Testis (tissue), 2 donors: ENCODE results near the gene PRKG1.

ENCODE experiments used
- POLR2A ChIP-seq: fragments of 450-650 bp; IDR thresholded peaks from one replicate; pipeline ENCODE4 v1.6.1; 2017; ENCODE audit warnings: antibody characterized with exemption, mild to moderate bottlenecking, moderate library complexity
- TF ChIP-seq, protein P1 (sequence below), 3 experiments: fragments of 450-650 bp in 2 of 3; fragments of 200-600 bp in 1 of 3; sonication (generic) in 1 of 3; IDR thresholded peaks; one replicate each; pipeline ENCODE4 v1.5.1; 2016 to 2019; ENCODE audit warnings: antibody characterized with exemption in 3 of 3, mild to moderate bottlenecking in 2 of 3, moderate library complexity in 1 of 3

DNA sequence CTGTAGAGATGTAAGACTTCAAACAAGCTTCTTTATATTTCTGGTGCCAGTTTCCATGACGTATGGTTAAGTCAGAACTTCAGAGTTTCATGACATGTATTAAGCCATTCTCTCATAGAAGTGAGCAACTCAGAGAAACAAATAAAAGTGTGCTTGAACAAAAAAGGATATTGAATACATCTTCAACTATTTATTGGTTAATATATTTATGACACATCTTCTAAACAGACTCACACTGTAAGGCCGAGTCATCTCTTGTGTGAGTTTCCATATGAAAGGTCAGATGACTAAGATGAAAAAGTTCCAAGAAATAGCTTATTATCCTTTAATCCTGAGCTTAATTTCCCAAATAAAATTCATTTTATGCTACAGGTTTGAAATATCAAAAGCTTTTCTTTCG lies 730.6 kb downstream of the PRKG1 start:
- TF ChIP-seq, protein P1, sequence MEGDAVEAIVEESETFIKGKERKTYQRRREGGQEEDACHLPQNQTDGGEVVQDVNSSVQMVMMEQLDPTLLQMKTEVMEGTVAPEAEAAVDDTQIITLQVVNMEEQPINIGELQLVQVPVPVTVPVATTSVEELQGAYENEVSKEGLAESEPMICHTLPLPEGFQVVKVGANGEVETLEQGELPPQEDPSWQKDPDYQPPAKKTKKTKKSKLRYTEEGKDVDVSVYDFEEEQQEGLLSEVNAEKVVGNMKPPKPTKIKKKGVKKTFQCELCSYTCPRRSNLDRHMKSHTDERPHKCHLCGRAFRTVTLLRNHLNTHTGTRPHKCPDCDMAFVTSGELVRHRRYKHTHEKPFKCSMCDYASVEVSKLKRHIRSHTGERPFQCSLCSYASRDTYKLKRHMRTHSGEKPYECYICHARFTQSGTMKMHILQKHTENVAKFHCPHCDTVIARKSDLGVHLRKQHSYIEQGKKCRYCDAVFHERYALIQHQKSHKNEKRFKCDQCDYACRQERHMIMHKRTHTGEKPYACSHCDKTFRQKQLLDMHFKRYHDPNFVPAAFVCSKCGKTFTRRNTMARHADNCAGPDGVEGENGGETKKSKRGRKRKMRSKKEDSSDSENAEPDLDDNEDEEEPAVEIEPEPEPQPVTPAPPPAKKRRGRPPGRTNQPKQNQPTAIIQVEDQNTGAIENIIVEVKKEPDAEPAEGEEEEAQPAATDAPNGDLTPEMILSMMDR (IDR thresholded peaks at IDR 0.05), result no peak
- no peak for TF ChIP-seq POLR2A
